T-helper 9 cell (primary cell): ENCODE data around the gene RPUSD3.
A peak's percentile ranks its signal among the peaks of the same experiment; 100 is the strongest.

Experiments
- DNase-seq: peaks from one replicate; pipeline ENCODE4 v3.0.0-alpha.2; 2020

The RPUSD3 gene

GRCh38 chr3:9803494-9803893 lies 40.3 kb downstream of the RPUSD3 start:
- DNase-seq = no peak

GRCh38 chr3:9800529-9800928 lies 43.3 kb downstream of the RPUSD3 start:
- DNase-seq = no peak

- DNase-seq = no peak
Observed at GRCh38 chr3:9797196-9797945, 46.4 kb downstream of the RPUSD3 start.

- no peak for DNase-seq
Observed at GRCh38 chr3:9795207-9795606, 48.6 kb downstream of the RPUSD3 start.

GRCh38 chr3:9794400-9794799 lies 49.4 kb downstream of the RPUSD3 start:
- DNase-seq = no peak

- DNase-seq = no peak
Observed at GRCh38 chr3:9793161-9793781, 50.5 kb downstream of the RPUSD3 start.

GRCh38 chr3:9792405-9793160 lies 51.2 kb downstream of the RPUSD3 start, which contains the start of the genes ARPC4 and TADA3:
Gene ARPC4 (plus strand): TSS chr3:9793082. CDS start chr3:9793122, 40 bp downstream.
Gene TADA3 (minus strand): TSS chr3:9792473. CDS start chr3:9791466, 1,007 bp downstream.
- peak; percentile 83 for DNase-seq

- no peak for DNase-seq
Observed at GRCh38 chr3:9791790-9792404, 51.9 kb downstream of the RPUSD3 start.

- no peak for DNase-seq
Observed at GRCh38 chr3:9791127-9791526, 52.7 kb downstream of the RPUSD3 start.
